ENCODE data around the gene POU6F2.

- TF ChIP-seq, protein P1, sequence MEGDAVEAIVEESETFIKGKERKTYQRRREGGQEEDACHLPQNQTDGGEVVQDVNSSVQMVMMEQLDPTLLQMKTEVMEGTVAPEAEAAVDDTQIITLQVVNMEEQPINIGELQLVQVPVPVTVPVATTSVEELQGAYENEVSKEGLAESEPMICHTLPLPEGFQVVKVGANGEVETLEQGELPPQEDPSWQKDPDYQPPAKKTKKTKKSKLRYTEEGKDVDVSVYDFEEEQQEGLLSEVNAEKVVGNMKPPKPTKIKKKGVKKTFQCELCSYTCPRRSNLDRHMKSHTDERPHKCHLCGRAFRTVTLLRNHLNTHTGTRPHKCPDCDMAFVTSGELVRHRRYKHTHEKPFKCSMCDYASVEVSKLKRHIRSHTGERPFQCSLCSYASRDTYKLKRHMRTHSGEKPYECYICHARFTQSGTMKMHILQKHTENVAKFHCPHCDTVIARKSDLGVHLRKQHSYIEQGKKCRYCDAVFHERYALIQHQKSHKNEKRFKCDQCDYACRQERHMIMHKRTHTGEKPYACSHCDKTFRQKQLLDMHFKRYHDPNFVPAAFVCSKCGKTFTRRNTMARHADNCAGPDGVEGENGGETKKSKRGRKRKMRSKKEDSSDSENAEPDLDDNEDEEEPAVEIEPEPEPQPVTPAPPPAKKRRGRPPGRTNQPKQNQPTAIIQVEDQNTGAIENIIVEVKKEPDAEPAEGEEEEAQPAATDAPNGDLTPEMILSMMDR (IDR thresholded peaks at IDR 0.05): no peak
- TF ChIP-seq POLR2A (IDR thresholded peaks at IDR 0.05) (no peak), EP300 (IDR thresholded peaks at IDR 0.05) (no peak)
Measured at GRCh38 chr7:39399986-39400385, 422.3 kb downstream of the POU6F2 start.
